Thymus (tissue), 11 donors: ENCODE data around the gene GPD1. TPM values are rescaled to one million over a fixed set of nuclear protein-coding genes. Genes with fewer than 3 reads are reported as not detected.
"Not testable (repeated sequence)": the region's sequence is repeated elsewhere in the genome, so short reads cannot be mapped to it uniquely, and the experiment has no call there.

ENCODE experiments used
- DNase-seq, 9 donors: peaks; one replicate each; pipeline ENCODE4 v3.0.0-alpha.2; 2013; ENCODE audit warnings: low spot score in 9 of 9, low read depth in 6 of 9, missing footprints in 1 of 9
- H3K27ac ChIP-seq, 2 donors: one replicate each; pipeline ENCODE4 v1.5.1; 2013; ENCODE audit warnings: control low read depth in 1 of 2, low read depth in 1 of 2, low read length in 1 of 2, mild to moderate bottlenecking in 1 of 2, moderate library complexity in 1 of 2
- H3K27me3 ChIP-seq, 2 donors: one replicate each; pipeline ENCODE4 v1.5.1; 2013; ENCODE audit warnings: low read length in 1 of 2; ENCODE audit not compliant: control insufficient read depth in 2 of 2, insufficient read depth in 1 of 2
- H3K36me3 ChIP-seq, 2 donors: one replicate each; pipeline ENCODE4 v1.5.1; 2013; ENCODE audit warnings: low read length in 1 of 2, mild to moderate bottlenecking in 1 of 2, moderate library complexity in 1 of 2; ENCODE audit not compliant: control insufficient read depth in 2 of 2, insufficient read depth in 2 of 2
- H3K4me1 ChIP-seq, 2 donors: one replicate each; pipeline ENCODE4 v1.5.1; 2013; ENCODE audit warnings: low read length in 2 of 2; ENCODE audit not compliant: control insufficient read depth in 2 of 2, insufficient read depth in 2 of 2
- H3K4me3 ChIP-seq, 2 donors: one replicate each; pipeline ENCODE4 v1.5.1; 2013; ENCODE audit warnings: low read length in 2 of 2, control low read depth in 1 of 2, mild to moderate bottlenecking in 1 of 2
- H3K9me3 ChIP-seq, 2 donors: one replicate each; pipeline ENCODE4 v1.5.1; 2013; ENCODE audit warnings: low read length in 1 of 2, mild to moderate bottlenecking in 1 of 2; ENCODE audit not compliant: control insufficient read depth in 2 of 2, insufficient read depth in 1 of 2
- WGBS: extraction: QIAGEN DNeasy Blood & Tissue Kit; methylation state at CpG from one replicate; pipeline ENCODE4 v1.1.7; 2013; 5-methylcytosine and 5-hydroxymethylcytosine counted together
- polyA plus RNA-seq: library from polyadenylated mRNA; stranded (reverse); fragments of 200-250 nt; gene quantifications from one replicate; pipeline ENCODE4 v1.2.3, GENCODE V29; 2013
- total RNA-seq: library from RNA; stranded (reverse); fragments of 120-200 nt; gene quantifications from one replicate; pipeline ENCODE4 v1.2.4, GENCODE V29; 2013
- donor health status: healthy.

Gene GPD1
- total and polyA plus RNA-seq, 2 donors, result 0.38 to 1.0 TPM

GRCh38 chr12:50148011-50148410 lies 44.2 kb downstream of the GPD1 start:
- H3K9me3 ChIP-seq, DNase-seq, H3K27me3 ChIP-seq, H3K4me1 ChIP-seq, H3K4me3 ChIP-seq, H3K27ac ChIP-seq: not testable (repeated sequence)
- WGBS, result 95% methylated on average over 6 of the region's 6 CpGs
- peaks cover 4 to 12% of the 10 kb centered on the region in 2 donors for H3K36me3 ChIP-seq

- H3K27ac ChIP-seq, result no peak overlapping the region
- no peaks in the 10 kb centered on the region for H3K9me3 ChIP-seq
- H3K27me3 ChIP-seq, result no peaks in the 10 kb centered on the region
- WGBS, result 93% methylated on average over 3 of the region's 3 CpGs
- DNase-seq, result no peak
- H3K4me1 ChIP-seq, result no peaks in the 10 kb centered on the region
- peaks cover under 1 to 3% of the 10 kb centered on the region in 2 donors for H3K36me3 ChIP-seq
- H3K4me3 ChIP-seq, result no peak overlapping the region
Observed at GRCh38 chr12:50149311-50149710, 45.5 kb downstream of the GPD1 start.

- no peak overlapping the region for H3K4me3 ChIP-seq
- no peak overlapping the region for H3K27ac ChIP-seq
- H3K27me3 ChIP-seq, result no peaks in the 10 kb centered on the region
- H3K36me3 ChIP-seq, result peaks cover 0 to 3% of the 10 kb centered on the region in 2 donors
- H3K4me1 ChIP-seq, result no peaks in the 10 kb centered on the region
- H3K9me3 ChIP-seq, result no peaks in the 10 kb centered on the region
- WGBS, result 95% methylated on average over 1 of the region's 1 CpG
- DNase-seq, result no peak
Observed at GRCh38 chr12:50151047-50151687, 47.4 kb downstream of the GPD1 start.

GRCh38 chr12:50154947-50155346 lies 51.1 kb downstream of the GPD1 start:
- not testable (repeated sequence) for DNase-seq, H3K36me3 ChIP-seq, H3K27ac ChIP-seq, H3K4me3 ChIP-seq, H3K9me3 ChIP-seq, H3K4me1 ChIP-seq, H3K27me3 ChIP-seq
- 96% methylated on average over 5 of the region's 5 CpGs for WGBS

GRCh38 chr12:50156641-50157040 lies 52.8 kb downstream of the GPD1 start:
- Histone ChIP-seq H3K4me1 (no peaks in the 10 kb centered on the region), H3K27me3 (no peaks in the 10 kb centered on the region), H3K9me3 (no peaks in the 10 kb centered on the region), H3K36me3 (peaks cover 3 to 6% of the 10 kb centered on the region in 2 donors), H3K27ac (no peak overlapping the region), H3K4me3 (no peak overlapping the region)
- no peak for DNase-seq

GRCh38 chr12:50157259-50157658 lies 53.5 kb downstream of the GPD1 start:
- no peak for DNase-seq
- H3K9me3 ChIP-seq, result no peaks in the 10 kb centered on the region
- H3K36me3 ChIP-seq, result peaks cover 3 to 6% of the 10 kb centered on the region in 2 donors
- H3K4me1 ChIP-seq, result no peaks in the 10 kb centered on the region
- no peak overlapping the region for H3K27ac ChIP-seq
- no peak overlapping the region for H3K4me3 ChIP-seq
- no peaks in the 10 kb centered on the region for H3K27me3 ChIP-seq
- WGBS, result 98% methylated on average over 2 of the region's 2 CpGs

- no peak for DNase-seq
- Histone ChIP-seq H3K27ac (no peak overlapping the region), H3K9me3 (no peaks in the 10 kb centered on the region), H3K4me3 (no peak overlapping the region), H3K4me1 (no peaks in the 10 kb centered on the region), H3K27me3 (no peaks in the 10 kb centered on the region), H3K36me3 (peaks cover 0 to 6% of the 10 kb centered on the region in 2 donors)
Observed at GRCh38 chr12:50160643-50161042, 56.8 kb downstream of the GPD1 start.

Other genes starting within 250 kb of the GPD1 start
- gene FAIM2, start 200.1 kb upstream of the GPD1 start, total RNA-seq, result 0.24 TPM
- gene FAIM2, start 200.1 kb upstream of the GPD1 start, polyA plus RNA-seq, result 0.41 TPM
- 0.05 TPM for gene AQP2, start 153.3 kb upstream of the GPD1 start, total RNA-seq
- 0.05 TPM for gene AQP2, start 153.3 kb upstream of the GPD1 start, polyA plus RNA-seq
- 0.09 TPM for gene AQP5, start 142.1 kb upstream of the GPD1 start, total RNA-seq
- gene AQP5, start 142.1 kb upstream of the GPD1 start, polyA plus RNA-seq, result 0.37 TPM
- gene AQP6, start 131.1 kb upstream of the GPD1 start, total RNA-seq, result not detected
- gene AQP6, start 131.1 kb upstream of the GPD1 start, polyA plus RNA-seq, result under 0.01 TPM
- gene RACGAP1, start 78.5 kb upstream of the GPD1 start, total RNA-seq, result 50.1 TPM
- 9.2 TPM for gene RACGAP1, start 78.5 kb upstream of the GPD1 start, polyA plus RNA-seq
- gene ASIC1, start 46.4 kb upstream of the GPD1 start, total RNA-seq, result 1.3 TPM
- gene ASIC1, start 46.4 kb upstream of the GPD1 start, polyA plus RNA-seq, result 3.6 TPM
- 38.2 TPM for gene SMARCD1, start 18.7 kb upstream of the GPD1 start, total RNA-seq
- 19.9 TPM for gene SMARCD1, start 18.7 kb upstream of the GPD1 start, polyA plus RNA-seq
- gene COX14, start 8.2 kb downstream of the GPD1 start, total RNA-seq, result 72.4 TPM
- 81.4 TPM for gene COX14, start 8.2 kb downstream of the GPD1 start, polyA plus RNA-seq
- 30.7 TPM for gene CERS5, start 63.4 kb downstream of the GPD1 start, total RNA-seq
- gene CERS5, start 63.4 kb downstream of the GPD1 start, polyA plus RNA-seq, result 130 TPM
- 46.9 TPM for gene LIMA1, start 179.5 kb downstream of the GPD1 start, total RNA-seq
- gene LIMA1, start 179.5 kb downstream of the GPD1 start, polyA plus RNA-seq, result 120 TPM